ENCODE measurements around the gene PKIB.

PKIB gene

GRCh38 chr6:122714059-122714458, 103.9 kb downstream of the PKIB start:
- TF ChIP-seq, protein P1, sequence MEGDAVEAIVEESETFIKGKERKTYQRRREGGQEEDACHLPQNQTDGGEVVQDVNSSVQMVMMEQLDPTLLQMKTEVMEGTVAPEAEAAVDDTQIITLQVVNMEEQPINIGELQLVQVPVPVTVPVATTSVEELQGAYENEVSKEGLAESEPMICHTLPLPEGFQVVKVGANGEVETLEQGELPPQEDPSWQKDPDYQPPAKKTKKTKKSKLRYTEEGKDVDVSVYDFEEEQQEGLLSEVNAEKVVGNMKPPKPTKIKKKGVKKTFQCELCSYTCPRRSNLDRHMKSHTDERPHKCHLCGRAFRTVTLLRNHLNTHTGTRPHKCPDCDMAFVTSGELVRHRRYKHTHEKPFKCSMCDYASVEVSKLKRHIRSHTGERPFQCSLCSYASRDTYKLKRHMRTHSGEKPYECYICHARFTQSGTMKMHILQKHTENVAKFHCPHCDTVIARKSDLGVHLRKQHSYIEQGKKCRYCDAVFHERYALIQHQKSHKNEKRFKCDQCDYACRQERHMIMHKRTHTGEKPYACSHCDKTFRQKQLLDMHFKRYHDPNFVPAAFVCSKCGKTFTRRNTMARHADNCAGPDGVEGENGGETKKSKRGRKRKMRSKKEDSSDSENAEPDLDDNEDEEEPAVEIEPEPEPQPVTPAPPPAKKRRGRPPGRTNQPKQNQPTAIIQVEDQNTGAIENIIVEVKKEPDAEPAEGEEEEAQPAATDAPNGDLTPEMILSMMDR (IDR thresholded peaks at IDR 0.05; ENCODE audit: insufficient read depth, low read length, missing control alignments) = no peak
- no peak overlapping the region for H3K4me3 ChIP-seq (ENCODE audit: low read depth, low read length)
- DNase-seq (ENCODE audit: low read depth, low spot score) = no peak
- POLR2A ChIA-PET = no interaction called here
- CTCF ChIA-PET = interaction anchor here (1.0 to 5.8 kb wide), 4 partner anchors 13 to 125 kb away, joined by 3 to 31 read pairs (median 18); no protein-coding TSS in a partner anchor

GRCh38 chr6:122715725-122716124, 105.5 kb downstream of the PKIB start:
- CTCF ChIA-PET = interaction anchor here (1.0 to 5.8 kb wide), 3 partner anchors 11 to 74 kb away, joined by 3 to 31 read pairs (median 29); partner anchors contain the start of gene SMPDL3A
- TF ChIP-seq, protein P1 (IDR thresholded peaks at IDR 0.05; ENCODE audit: insufficient read depth, low read length, missing control alignments) = no peak
- POLR2A ChIA-PET = no interaction called here

GRCh38 chr6:122717350-122717749, 107.1 kb downstream of the PKIB start:
- no peak for DNase-seq (ENCODE audit: low read depth, low spot score)
- H3K4me3 ChIP-seq (ENCODE audit: low read depth, low read length) = no peak overlapping the region
- POLR2A ChIA-PET = no interaction called here
- CTCF ChIA-PET = interaction anchor here (0.9 to 4.6 kb wide), 4 partner anchors 10 to 121 kb away, joined by 3 to 28 read pairs (median 10); no protein-coding TSS in a partner anchor
- TF ChIP-seq, protein P1 (IDR thresholded peaks at IDR 0.05; ENCODE audit: insufficient read depth, low read length, missing control alignments) = no peak

More at GRCh38 chr6:122715725-122716124, 105.5 kb downstream of the PKIB start:
- H3K4me3 ChIP-seq (ENCODE audit: low read depth, low read length) = no peak overlapping the region
- DNase-seq (ENCODE audit: low read depth, low spot score) = no peak

DNA sequence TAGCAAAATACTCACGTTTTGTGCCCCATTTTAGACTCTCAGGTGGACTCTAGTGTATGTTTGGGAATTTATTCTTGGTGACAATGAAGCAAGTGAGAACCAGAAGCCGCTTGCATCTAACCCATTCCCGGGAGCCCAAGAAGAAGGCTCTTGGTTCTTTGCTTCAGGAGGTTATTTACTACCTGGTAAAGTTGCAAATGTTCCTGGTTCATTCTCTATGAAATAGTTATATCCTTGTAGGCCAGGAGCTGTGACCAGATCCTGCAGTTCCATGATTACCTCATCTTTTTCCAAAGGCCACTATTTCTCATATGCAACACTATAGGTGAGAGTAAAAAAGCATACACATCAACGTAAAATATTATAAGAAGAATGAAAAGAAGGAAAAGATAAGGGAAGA, 108.4 kb downstream of the PKIB start:
- TF ChIP-seq, protein P1 (IDR thresholded peaks at IDR 0.05; ENCODE audit: insufficient read depth, low read length, missing control alignments) = no peak
- DNase-seq (ENCODE audit: low read depth, low spot score) = no peak
- no peak overlapping the region for H3K4me3 ChIP-seq (ENCODE audit: low read depth, low read length)
- ChIA-PET POLR2A (no interaction called here), CTCF (interaction anchor here (0.7 to 4.6 kb wide), 3 partner anchors 9 to 116 kb away, joined by 3 to 28 read pairs (median 13); no protein-coding TSS in a partner anchor)

GRCh38 chr6:122719176-122719575, 109.0 kb downstream of the PKIB start:
- CTCF ChIA-PET = interaction anchor here (0.7 to 4.6 kb wide), 5 partner anchors 8 to 228 kb away, joined by 3 to 28 read pairs (median 3); no protein-coding TSS in a partner anchor

GRCh38 chr6:122722746-122723145, 112.5 kb downstream of the PKIB start:
- CTCF ChIA-PET = interaction anchor here (1.1 to 2.2 kb wide), 8 partner anchors 10 to 248 kb away, joined by 3 to 24 read pairs (median 4); partner anchors contain the start of gene PKIB

More at GRCh38 chr6:122719176-122719575, 109.0 kb downstream of the PKIB start:
- no peak overlapping the region for H3K4me3 ChIP-seq (ENCODE audit: low read depth, low read length)
- no peak for DNase-seq (ENCODE audit: low read depth, low spot score)
- POLR2A ChIA-PET = no interaction called here
- TF ChIP-seq, protein P1 (IDR thresholded peaks at IDR 0.05; ENCODE audit: insufficient read depth, low read length, missing control alignments) = no peak

More at GRCh38 chr6:122722746-122723145, 112.5 kb downstream of the PKIB start:
- TF ChIP-seq, protein P1 (IDR thresholded peaks at IDR 0.05; ENCODE audit: insufficient read depth, low read length, missing control alignments) = no peak
- H3K4me3 ChIP-seq (ENCODE audit: low read depth, low read length) = no peak overlapping the region
- DNase-seq (ENCODE audit: low read depth, low spot score) = peak; percentile 17
- POLR2A ChIA-PET = no interaction called here

Measured in AG04449 (cell line).